Measurements from ENCODE around the gene OR1L8.
"Not testable (repeated sequence)": the region's sequence is repeated elsewhere in the genome, so short reads cannot be mapped to it uniquely, and the experiment has no call there.

The OR1L8 gene

GRCh38 chr9:122583284-122583683 lies at the start of gene OR1L8:
Gene OR1L8 (minus strand): TSS chr9:122583384. CDS start chr9:122568477, 14,907 bp downstream.
- DNase-seq: not testable (repeated sequence)

GRCh38 chr9:122619996-122620395 lies 36.8 kb upstream of the OR1L8 start:
- no peak for DNase-seq

GRCh38 chr9:122614362-122614761 lies 31.2 kb upstream of the OR1L8 start, which contains the start of gene OR1Q1:
Gene OR1Q1 (plus strand): TSS chr9:122614738. CDS start chr9:122614738, 0 bp downstream.
- no peak for DNase-seq

DNA sequence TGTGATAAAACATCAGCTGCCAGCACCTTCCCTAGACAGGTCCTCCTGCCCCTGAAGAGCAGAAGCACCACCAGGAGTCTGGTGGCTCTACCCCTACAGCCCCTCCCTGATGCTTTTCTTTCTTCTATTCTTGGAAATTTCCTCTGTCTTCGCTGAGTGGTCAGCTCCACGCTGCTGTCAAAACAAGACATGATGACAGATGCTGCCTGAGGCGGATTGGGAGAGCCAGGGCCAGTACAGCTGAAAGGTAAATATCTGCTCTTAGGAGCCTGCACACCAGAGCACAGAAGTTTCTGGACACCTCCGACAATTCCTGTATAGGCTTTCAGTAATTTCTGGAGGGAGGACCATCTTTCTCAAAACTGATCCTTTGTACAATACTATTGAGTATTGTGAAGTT lies 26.6 kb upstream of the OR1L8 start:
- DNase-seq: no peak

DNA sequence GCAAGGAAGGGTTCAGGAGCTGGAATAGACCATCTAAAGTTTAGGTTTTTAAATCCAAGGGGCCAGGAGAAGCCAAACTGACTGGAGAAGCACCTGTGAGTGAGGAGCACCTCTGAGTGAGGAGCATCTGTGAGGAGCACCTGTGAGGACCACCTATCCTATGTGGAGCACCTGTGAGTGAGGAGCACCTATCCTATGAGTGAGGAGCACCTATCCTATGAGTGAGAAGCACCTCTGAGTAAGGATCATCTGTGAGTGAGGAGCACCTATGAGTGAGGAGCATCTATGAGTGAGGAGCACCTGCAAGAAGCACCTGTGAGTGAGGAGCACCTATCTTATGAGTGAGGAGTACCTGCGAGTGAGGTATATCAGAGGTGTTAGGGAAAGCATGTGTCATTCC lies 23.4 kb upstream of the OR1L8 start:
- no peak for DNase-seq

- no peak for DNase-seq
Observed at GRCh38 chr9:122605691-122606090, 22.5 kb upstream of the OR1L8 start.

- no peak for DNase-seq
Observed at GRCh38 chr9:122580360-122580759, 2.8 kb downstream of the OR1L8 start.

DNA sequence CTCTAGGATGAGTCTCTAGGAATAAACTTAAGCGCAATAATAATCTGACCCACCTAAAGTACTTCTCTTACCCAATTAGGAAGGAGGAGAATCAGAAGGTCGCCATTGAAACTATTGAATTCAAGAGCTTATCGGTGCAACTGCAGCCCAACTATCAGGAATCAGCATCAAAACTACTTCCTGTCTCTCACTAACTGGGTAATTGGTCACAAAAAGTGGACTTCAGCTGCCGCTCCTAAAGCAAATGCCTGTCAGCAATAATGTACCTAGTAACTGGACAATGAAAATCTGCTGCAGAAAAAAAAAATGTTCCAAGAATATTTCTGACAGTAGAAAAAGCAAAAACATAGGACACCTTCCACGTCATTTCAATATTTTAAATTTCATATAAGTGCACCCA lies 3.3 kb downstream of the OR1L8 start:
- DNase-seq: no peak

DNA sequence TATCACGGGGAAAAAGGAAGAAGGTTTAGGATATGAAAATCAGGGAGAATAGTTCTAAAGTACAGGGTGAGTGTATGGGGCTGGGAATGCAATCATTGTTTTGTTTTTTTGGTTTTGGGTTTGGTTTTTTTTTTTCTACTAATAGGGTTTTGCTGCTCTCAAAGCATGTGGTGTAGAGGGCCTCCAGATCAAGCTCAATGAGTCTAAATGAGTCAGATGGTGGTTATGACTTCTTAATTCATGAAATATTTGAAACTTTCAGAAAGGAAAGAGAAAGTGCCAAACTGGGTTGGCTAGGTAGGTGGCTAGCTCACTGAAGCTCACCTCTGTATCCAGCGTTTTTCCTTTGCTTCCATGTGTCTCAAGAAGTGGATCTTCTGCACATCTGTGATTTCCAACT lies 10.7 kb downstream of the OR1L8 start:
- no peak for DNase-seq

DNA sequence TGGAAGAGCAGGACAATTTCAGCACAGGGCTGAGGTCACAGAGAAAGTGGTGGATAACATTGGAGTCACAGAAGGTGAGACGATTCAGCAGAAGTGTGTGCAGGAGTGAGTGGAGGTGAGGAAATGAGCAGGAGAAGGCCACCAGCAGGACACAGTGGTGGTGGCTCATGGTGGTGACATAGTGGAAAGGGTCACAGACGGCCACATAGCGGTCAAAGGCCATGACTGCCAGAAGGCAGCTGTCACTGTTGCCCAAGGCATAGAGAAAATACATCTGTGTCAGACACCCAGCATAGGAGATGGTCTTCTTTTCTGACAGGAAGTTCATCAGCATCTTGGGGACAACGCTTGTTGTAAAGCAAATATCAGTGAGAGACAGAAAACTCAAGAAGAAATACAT lies 15.3 kb downstream of the OR1L8 start:
- no peak for DNase-seq

DNA sequence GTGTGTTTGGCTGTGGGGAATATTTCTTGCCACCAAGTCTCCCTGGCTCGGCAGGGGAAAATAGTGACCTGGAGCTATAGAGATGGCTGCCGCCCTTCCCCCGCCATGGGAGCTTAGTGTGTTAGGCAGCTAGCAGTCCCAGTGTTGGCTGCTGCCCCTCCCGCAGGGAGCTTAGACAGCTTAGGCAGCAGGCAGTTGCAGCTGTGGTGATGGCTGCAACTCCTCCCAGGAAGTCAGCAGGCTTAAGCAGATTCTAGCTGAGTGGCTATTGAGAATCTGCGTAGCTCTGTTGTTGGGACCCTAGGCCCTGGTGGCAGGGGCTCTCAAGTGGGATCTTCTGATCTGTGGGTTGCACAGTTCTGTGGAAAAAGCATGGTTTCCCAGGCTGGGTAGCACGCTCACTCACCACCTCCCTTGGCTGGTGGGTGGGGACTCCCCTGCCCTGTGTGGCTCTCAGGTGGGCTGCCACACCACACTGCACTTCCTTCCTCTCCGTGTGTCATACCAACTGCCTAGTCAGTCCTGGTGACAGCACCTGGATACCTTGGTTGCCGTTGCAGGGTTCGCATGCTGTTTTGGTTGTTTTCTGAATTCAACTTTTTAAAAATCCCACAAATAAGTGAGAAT lies 20.9 kb downstream of the OR1L8 start:
- DNase-seq: no peak

- no peak for DNase-seq
Observed at GRCh38 chr9:122561446-122561845, 21.7 kb downstream of the OR1L8 start.

- no peak for DNase-seq
Observed at GRCh38 chr9:122552812-122553211, 30.4 kb downstream of the OR1L8 start, which contains the start of gene OR1N2. Gene OR1N2 (plus strand): TSS chr9:122553112. CDS start chr9:122553212, 100 bp downstream.

DNA sequence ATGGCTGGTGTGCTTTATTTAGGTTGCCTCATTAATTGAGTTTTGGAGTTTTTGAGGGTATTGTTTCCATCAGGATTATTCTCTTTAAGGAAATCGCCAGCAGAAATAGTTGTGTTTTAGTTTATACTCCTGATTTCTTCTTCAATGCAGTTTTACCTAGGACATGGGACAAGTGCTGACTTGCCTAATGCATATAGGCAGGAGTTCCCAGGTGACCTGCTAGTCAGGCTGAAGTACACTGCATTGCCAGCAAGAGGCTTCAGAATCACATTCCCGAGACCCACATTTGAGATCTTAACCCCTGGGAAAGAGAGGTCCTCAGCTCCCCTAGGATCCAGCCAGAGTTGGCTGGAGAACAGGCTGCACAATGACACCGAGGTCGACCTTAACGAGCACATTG lies 31.8 kb downstream of the OR1L8 start:
- DNase-seq: no peak

DNA sequence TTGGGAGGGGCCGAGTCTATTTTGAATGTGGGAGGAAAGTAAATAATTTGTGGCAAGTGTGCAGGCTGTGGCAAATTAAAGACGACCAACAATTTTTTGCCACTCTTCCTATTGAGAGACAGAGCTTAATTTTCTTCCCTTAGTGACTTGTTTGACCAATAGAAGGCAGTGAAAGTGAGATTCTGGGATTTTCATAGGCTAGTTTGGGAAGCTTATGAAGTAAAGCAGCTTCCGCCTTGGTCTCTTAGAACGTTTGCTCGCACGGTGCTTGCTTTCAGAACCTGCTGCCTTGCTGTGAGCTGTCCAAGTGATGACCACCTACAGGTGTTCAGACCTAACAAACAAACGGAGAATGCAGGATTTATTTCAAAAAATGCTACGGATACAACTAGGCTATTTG lies 37.0 kb downstream of the OR1L8 start:
- no peak for DNase-seq

DNA sequence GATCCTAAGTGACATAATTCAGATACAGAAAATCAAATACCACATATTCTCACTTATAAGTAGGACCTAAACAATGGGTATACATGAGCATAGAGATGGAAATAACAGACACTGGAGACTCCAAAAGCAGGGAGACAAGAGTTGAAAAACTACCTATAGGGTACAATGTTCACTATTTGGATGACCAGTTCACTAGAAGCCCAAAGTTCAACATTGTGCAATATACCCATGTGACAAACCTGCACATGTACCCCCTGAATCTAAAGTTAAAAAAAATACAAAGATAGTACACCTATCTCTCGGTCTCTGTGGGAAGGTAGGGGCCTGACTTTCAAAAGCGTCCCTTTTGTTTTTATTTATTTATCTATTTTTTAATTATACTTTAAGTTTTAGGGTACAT lies 44.4 kb downstream of the OR1L8 start:
- DNase-seq: no peak

GRCh38 chr9:122537066-122537465 lies 46.1 kb downstream of the OR1L8 start:
- DNase-seq: not testable (repeated sequence)

DNA sequence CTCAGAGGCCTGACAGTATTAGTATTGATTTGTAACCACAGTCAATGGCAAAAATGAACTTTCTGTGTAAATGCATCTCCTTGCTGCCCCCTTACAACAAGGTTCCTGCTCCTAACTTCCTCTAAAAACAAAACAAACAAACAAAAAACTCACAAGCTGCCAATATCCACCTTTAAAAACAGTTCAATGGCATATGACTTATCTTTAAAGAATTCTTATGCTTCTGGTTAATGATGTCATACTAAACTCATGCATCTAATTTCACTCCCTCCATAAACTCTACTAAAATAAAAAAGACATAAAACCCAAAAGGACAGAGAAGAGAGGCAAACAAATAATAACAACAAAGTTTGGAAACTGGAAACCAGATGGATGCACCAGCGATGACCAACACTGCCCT lies 47.0 kb downstream of the OR1L8 start:
- DNase-seq: no peak

- not testable (repeated sequence) for DNase-seq
Observed at GRCh38 chr9:122531157-122531556, 52.0 kb downstream of the OR1L8 start.

GRCh38 chr9:122527193-122527592 lies 56.0 kb downstream of the OR1L8 start, which contains the start of gene OR1N1:
Gene OR1N1 (minus strand): TSS chr9:122527293. CDS start chr9:122527293, 0 bp downstream.
- no peak for DNase-seq

DNA sequence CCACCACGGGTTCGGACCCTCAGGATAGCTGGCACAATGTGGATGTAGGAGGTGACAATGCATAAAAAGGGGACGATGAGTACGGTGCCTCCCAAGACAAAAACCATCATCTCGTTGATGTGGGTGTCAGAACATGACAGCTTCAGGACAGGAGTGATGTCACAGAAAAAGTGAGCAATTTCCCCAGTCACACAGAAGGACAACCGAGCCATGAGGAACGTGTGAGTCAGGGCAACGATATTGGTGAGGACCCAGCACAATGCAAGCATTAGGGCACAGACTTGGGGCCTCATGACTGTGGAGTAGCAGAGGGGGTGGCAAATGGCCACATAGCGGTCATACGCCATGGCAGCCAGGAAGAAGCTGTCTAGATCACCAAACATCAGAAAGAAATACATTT lies 56.6 kb downstream of the OR1L8 start:
- DNase-seq: no peak

GRCh38 chr9:122519376-122519775 lies 63.8 kb downstream of the OR1L8 start:
- DNase-seq: no peak

DNA sequence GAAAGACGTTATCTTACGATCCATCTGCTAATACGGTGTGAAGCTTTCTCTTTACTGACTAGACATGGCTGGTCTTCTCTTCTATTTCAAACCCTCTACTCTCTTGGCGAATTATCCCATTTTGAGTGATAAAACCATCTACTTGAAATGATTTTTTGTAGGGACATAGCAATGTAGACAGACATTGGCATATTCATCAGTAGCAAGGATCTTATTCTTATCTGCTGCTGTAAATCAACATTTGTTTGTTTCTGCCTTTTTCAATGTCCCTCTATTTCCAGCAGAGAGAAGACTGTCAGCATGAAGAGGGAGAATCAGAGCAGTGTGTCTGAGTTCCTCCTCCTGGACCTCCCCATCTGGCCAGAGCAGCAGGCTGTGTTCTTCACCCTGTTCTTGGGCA lies 64.3 kb downstream of the OR1L8 start, which contains the start of gene OR1J4:
Gene OR1J4, plus strand, starts transcription at position 301 of the 400 bp plus-strand sequence. Its CDS starts 0 bp downstream, at position 301.
- no peak for DNase-seq

DNA sequence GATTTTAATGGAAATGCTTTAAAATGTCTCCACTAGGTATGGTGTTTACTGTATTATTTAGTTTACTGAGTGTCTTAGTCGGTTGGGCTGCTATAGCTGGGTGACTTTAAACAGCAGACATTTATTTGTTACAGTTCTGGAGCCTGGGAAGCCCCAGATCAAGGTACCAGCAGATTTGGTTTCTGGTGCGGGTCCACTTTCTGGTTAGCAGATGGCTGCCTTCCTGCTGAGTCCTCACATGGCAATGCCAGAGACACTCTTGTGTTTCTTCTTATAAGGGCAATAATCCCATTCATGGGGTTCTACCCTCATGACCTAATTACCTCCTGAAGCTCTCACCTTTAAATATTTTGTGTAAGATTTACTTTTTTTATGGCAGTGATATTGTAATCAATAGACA lies 65.0 kb downstream of the OR1L8 start:
- DNase-seq: no peak

Measured in activated effector memory CD4-positive, alpha-beta T cell treated with Interleukin-2 at 50 U/mL for 16 hours (primary cell).